NCI-H2081 (cell line): ENCODE data around the gene CELF2.

ENCODE experiments used
- DNase-seq, 2 experiments: peaks; one replicate each; lab custom pipeline; 2025; lab: John Stamatoyannopoulos, UW

Gene CELF2

DNA sequence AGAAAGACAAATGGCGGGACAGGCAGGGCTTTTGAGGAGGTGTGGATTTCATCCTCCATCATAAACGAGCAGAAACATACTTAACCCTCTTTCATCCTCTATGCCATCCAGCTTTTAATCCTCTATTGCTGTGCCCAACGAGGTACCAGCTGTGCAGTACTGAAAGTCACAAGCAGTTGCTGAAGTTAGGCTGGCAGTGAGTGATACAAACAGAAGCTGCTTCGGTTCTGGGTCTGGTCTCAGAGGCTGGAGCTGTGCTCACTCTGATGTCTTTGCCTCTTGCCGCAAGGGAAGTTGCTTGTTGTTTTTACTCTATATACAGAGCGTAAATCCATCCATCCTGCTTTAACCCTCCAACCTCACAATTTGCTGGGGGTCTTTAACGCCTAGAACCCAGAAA, 235.2 kb downstream of the CELF2 start:
- DNase-seq = no peak

DNA sequence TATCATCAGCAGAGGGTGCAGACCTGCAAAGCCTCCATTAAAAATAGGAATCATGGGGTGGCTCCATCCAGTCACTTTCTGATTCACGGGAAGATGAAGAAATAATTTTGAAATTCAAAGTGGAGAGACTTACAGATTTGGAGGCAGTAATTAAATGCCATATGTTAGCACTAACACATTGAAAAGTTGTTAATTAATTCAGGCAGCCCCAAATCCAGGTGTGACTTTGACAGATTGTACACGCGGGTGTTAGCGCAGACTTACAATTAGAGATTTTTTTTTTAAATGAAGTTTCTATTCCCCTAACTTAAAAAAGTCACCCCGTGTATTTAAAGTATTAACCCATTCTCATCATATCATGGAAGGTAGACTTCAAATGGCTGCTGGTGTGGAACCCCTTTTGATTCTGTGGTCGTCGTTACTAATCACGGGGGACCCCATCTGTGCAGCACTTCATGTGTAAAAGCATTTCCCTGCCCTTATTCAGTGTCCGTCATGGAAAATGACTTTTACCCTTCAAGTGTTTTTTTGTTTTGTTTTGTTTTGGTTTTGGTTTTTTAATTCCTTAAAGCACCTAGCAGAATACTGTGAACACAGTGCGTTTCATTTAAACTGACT, 235.8 kb downstream of the CELF2 start:
- DNase-seq = no peak

DNA sequence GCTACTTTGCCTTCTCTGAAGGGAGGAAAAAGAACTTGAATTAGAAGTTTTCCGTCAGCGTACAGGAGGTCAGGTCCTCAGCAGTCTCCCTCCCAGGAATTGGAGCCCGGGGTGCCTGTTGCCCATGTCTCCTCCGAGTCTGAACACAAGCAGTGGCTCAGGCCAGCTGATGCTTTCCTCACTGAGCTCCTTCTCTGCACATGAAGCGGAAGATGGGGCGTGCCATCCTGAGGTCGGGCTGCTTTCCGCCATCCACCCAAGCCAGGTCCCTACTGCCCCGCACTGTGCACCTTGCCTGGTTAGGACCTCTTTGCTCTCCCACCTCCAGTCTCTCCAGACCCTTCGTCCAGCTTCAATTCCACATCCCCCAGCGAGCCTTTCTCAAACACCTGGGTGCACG, 237.5 kb downstream of the CELF2 start:
- DNase-seq = no peak

DNA sequence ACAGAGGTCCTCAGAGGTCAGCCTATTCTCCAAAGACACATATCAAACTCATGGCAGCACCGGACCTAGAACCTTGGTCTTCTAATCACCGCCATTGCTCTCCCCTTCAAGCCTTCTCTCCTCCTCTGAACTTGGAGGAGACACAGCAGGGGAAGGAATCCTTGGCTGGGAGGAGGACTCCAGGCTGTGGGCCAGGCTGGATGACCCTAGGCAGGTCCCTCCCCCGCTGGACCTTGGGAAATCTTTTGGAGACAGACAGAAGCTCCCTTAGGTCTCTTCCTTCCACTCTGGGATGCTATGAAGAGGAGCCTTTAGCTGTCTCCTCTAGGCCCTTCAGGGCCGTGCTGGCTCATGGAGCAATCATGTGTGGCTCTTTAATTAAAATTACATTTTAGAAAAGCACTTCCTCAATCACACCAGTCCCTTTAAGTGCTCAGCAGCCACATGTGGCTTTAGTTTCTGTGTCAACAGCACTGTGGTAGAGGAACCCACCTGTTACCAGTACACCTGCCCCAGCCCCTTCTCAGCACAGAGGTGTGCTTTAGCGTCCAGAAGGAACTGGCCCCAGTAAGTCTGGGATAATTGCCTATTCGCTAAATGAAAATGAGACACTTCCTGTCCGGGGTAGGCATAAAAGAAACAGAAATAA, 238.2 kb downstream of the CELF2 start:
- DNase-seq = peak; percentile 32 to 71

DNA sequence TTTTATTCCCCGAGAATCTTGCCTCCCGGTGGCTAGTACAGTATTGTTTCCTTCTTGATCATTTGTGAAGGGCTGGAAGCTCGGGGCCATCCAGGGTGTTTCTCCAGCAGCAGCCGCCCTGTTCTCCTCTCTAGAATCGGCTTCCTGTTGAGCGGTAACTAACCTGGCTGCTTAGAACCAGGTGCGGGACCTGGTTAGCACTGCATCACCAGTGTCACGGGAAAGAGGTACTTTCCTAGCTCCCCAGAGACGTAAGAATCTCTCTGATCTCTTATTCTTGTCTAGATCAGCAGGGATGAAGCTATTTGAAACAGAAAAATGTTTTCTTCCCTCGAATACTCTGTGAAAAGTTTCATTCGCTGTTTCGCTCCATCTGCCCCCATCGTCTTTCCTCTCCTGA, 239.2 kb downstream of the CELF2 start:
- no peak for DNase-seq

DNA sequence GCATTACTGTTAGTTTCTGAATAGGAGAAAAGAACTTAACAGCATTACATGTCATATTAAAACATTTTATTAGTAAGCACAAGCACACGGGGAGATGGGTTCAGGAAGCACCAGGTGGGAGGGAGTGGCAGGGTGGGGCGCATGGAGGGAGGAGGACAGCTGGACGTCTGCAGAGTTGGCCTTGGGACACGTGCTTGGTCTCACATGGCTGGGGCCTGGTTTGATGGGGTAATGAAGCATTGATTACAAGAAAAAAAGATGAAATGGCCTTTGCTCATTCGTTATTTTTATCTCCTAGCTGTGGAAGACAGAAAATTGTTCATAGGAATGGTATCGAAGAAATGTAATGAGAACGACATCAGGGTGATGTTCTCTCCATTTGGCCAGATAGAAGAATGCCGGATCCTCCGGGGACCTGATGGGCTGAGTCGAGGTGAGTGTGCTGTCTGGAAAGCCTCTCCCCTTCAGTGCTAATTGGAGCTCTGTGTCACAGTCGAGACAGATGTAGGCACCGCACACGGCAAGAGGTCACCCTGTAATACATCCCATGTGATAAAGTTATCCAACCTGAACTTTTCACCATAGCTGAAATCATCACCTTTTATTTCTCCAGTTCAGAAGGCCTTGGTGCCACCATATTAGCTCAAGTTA, 239.9 kb downstream of the CELF2 start:
- DNase-seq = no peak

DNA sequence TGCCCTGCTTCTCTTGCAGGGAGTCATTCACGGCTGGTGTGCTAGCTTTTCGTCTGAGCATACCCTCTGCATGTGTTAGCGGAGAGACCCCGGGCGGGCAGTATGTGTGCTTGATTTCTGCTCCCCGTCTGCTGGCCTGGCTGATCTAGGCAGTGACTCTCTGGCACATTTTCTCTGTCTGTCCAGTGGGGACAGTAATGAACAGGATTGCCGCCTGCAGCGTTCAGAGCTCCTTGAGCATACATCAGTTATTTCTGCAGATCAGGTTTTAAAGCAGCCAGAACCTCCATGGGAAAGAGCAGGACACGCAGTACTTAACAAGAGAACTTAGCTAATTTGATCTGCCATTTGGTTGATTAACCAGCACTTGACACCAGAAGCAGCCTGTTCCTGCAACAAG, 242.5 kb downstream of the CELF2 start:
- DNase-seq = no peak

DNA sequence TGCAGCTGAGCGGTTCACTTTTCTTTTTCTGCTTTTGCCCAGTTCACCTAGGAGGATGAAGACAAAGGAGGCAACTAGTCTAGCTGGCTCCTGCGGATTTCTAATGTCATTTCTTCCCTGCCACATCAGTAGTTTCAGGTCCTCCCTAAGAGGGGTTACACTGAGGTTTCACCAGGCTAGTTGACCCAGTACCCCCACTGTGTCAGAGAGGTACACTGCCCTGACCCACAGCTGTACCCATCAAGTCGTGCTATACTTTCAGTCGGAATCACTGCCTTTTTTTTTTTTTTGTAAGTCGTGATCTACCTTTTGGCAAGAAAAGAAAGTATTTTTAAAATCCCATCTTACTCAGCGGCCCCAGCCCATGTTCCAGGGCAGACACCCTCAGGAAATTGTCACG, 243.5 kb downstream of the CELF2 start:
- no peak for DNase-seq

DNA sequence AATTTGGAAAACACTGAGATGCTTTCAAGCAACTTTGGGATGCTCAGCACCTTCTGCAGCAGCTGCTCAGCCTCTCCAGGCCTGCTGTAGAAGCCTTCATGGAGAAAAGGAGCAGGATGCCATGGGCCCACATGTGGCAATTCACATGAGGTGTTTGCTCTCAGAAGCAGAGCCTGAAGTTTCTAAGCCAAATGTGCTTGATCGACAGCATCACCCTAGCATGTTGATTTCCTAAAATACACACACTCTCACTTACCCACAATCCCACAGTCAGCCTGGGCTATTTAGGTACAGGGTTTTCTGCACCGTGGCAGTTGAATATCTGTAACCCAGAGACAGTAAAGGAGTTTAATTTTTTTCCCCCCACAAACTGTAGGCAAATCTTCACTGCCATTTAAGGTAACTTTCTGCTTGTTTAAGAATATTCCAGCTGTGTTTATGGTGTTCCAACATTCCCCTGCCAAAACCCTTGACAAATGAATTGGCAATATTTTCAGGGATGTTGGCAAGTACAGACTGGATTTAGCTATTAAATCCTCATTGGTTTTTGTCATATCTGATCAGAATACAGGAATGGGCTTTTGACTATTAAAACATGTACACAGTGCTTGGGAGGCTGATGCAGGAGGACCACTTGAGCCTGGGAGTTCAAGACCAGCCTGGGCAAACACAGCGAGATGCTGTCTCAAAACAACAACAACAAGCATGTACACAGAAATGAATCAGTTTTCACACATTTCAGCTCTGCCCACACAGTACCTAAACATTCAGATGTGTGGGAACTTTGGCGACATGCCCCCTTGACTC, 244.2 kb downstream of the CELF2 start:
- no peak for DNase-seq

DNA sequence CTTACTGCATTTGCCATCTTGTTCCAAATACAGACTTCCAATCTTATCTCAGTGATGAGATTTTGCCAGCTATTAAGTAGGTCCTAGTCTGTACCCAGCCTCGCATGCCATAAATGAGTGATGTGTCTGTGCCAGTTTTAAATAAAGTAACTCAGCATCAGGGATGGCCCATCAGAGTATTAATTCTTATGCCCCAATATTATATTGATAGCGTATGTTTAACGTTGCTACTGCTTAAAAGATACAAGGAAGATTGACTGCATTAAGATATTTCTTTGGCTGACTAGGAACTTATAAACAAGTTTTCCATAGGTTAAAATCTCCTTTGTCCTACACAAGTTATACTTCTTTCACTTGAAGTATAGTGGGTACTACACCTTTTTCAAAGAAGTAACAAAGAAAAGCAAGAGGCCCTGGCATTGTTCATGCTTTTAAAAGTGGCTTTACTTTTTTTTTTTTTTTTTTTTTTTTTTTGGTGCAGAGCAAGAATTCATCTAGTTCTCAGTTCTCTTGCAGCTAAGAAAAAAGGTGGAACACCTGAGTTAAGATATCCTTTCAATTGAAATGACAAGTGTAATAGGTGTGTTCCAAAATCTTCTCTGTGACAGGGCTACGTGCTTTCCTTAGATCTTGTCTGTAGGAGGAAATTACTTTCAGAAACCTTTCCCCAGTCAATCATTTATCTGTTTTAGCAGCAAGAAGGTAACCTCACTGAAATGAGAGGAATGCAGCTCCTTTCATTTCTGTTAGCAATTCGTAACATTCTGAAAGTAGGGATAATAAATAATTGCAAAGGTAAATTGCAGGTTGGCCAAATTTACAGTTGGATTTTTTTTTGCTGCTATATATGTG, 245.0 kb downstream of the CELF2 start:
- no peak for DNase-seq

DNA sequence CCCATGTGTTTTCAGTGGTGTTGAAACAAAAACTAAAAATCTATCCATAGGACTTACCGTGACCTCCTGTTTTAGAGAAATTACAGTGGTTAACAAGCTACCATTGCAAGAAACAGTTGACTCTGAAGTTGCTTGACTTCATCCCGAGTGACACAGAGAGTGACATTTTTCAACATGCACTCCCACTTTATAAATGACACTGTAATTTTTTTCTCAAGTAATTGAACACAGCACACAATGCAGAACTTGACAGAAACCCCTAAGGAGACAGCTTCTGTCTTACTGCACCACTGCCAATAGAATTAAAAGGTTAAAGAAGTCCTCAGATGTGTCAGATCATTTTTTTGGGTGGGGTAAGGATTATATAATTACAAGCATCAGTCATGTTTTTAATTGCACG, 246.1 kb downstream of the CELF2 start:
- DNase-seq = no peak

DNA sequence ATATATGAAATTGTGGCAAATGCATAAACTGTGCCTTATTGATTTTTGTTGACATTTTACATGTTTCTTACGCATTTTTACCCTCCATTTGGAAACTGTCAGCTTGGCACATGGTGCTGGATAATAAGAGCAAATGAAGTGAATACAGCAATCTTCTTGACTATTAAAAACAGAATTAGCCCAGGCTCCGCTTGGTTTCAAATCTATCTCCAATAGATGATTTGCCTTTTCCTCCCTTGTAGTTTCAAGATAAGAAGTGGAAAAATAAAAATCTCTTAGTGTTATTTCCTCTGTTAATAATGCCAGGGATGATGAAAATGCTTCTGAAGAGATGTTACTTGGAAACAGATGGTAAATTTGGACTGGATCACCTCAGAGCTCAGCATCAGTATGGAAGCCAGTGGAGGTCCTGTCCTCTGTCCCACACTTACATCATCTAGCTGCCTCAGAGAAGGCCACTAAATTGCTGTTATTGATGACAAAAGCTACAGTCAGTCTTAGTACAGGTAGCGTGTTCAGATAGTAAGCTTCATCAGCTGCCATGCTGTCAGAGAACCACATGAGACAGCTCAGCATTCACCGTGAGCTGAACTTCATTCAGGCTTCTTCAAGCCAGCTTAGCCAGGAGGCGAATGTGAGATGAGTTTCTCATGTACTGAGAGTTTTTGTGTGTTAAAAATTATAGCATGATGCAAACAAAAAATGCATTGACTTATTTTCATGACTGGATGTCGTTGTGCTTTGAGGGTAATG, 246.8 kb downstream of the CELF2 start:
- DNase-seq = no peak

DNA sequence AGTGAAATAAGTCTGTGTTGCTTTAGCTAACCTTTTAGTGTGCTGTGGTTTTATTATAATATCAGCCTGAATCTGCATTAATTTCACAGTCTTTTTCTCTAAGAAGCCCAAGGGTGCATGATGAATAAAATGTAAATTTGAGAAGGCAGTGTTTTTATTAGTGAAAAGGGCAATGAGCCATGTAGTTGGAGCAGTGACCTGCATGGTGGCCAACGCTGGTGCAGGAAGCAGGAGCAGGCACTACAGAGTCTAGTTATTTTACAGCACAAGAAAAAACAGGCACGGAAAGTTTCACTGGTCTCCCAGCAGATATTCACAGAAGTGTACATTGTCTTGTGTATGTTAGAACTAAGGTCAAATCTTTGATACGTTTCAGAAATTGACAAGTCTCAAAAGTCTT, 247.8 kb downstream of the CELF2 start:
- DNase-seq = no peak

DNA sequence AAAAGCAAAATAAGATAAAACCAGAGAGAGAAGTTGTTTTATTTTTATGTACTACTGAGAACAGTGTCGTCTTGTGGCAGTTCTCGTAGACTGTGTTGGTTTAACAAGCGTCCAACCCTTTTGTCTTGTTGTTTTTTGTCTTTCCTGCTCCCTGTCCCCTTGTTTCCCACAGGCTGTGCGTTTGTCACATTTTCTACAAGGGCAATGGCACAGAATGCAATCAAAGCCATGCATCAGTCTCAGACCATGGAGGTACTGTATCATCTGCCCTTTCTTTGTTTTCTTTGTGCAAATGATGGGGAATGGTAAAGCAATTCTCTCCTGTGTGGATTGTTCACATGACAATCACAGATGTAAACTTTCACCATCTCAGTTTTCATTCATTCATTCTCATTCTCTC, 248.8 kb downstream of the CELF2 start:
- DNase-seq = no peak

DNA sequence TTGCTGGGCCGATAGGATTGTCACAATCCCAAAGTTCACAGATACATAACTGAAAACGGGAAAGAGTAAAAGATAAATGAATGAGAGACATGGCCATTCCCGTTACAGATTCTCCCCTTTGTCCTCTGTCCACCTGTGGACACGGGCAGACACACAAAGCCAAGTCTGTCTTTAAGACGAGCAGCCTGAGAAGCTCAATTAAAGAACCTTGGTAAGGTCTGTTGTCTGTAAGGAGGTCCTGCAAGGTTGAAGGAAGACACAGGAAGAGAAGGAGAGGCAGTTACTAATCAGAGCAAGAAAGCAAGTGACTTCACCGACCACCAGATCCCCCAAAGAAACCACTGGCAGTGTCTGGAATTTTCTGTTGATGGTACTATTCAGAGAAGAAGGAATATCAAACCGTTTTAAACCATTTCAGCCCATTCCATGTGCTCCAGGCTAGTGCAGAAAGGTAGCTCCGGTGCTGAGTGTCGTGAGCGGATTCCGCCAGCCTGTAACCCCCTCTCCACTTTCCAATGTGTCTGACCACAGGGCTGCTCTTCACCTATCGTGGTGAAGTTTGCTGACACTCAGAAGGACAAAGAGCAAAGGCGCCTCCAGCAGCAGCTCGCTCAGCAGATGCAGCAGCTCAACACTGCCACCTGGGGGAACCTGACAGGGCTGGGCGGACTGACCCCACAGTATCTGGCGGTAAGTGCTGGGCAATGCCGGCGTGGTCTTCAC, 252.6 kb downstream of the CELF2 start:
- no peak for DNase-seq

DNA sequence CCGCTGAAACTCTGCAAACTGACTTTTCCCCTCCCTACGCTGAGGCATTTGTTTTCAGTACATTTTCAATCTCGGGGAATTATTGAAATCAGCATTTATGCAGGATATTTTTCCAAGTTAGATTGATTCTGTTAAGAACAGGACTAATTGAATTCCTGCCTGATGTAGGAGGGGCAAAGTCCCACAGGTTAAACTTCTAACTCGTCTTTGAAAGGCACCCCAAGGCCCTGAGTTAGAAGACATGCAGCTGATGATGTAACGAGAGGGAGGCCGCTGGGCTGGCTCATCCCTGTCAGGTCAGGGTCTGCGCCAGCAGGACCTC, 253.1 kb downstream of the CELF2 start:
- no peak for DNase-seq

DNA sequence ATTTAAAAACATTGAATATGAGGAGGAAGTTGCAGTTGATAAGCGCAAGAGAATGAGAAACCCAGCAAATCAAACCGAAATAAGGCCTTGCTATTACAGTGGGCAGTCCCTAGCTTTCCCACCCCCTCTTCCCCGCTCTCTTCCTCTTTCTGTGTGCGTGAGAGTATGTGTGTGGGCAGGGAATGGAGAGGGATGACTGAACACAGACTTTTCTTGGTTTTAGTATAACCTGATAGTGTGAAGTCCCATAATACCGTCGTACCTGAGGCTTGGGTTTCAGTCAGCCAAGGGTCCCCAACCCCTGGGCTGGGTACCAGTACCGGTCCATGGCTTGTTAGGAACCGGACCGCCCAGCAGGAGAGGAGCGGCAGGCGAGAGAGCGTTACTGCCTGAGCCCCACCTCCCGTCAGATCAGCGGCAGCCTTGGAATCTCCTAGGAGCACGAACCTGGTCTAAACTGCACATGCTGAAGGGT, 255.3 kb downstream of the CELF2 start:
- no peak for DNase-seq

DNA sequence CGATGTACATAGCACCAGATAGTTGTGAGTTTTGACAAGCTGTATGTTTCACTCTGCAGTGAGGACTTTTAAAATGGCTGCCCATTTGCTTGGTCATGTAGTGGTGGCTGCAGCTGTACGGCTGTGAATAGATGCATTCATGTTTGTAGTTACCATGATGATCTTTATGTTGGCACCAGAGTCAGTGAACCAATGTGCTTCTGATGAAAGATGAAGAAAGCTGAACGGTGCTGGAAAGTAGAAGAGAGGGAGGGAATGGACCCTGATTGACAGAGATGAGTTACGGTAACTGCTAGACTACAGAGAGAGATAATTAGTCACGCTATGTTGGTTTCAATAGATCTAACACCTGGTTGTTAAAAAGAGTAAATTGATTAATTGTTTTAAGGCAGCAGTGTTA, 256.8 kb downstream of the CELF2 start:
- DNase-seq = peak in 1 of 2 experiments; percentile 23

DNA sequence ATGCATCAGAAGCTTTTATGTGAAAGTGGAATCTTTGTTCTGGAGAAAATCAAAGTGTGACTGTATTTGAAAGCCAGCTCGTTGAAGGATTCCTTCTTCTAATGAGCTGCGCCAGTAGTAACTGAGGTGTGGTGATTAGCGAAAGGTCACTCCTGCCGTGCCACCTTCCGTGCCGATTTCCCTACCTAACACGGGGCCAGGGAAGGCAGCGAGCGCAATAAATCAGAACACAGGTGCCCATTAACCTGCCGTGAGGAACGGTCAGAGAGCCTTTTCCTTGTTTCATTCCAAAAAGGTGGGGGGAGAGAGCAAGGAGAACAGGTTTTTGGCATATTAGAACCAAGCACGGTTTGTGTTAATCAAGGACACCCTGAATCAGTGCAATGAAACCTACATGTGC, 258.0 kb downstream of the CELF2 start:
- DNase-seq = peak; percentile 11 to 62

DNA sequence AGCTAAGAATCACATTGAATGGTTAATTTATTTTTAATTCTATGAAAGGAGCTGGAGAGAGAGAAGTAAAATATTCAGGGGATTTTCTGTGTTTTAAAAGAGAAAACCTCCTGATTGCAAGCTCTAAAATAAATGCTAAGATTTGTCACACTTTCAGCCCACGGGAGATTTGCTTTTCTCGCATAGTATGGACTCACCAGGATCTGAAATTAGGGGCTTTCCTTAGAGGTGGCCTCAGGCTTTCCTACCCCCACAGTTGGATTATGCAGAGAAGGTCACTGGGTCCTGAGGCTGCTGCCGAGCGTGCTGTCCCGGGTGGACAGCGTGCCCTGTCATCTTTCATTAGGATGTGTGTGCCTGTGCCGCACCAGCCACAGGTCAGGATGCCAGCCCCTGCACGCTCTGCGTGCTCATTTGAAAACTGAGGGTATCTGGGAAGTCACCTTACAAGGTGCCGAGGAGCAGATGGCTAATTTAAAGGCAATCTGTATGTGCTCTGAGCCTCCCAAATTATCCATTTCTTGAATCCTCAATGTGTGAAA, 258.8 kb downstream of the CELF2 start:
- DNase-seq = no peak
